Mammary epithelial cell (primary cell): ENCODE measurements around the gene TMEM150A.

Experiments used
- CTCF ChIP-seq, 2 donors: IDR thresholded peaks in 1 of 2; conservative IDR thresholded peaks in 1 of 2; 2 replicates each; pipeline ENCODE4 v1.5.1; 2011 to 2012; ENCODE audit warnings: inconsistent platforms in 2 of 2, low read length in 2 of 2, mild to moderate bottlenecking in 2 of 2, control low read depth in 1 of 2, low read depth in 1 of 2; ENCODE audit not compliant: insufficient read depth in 1 of 2; ENCODE audit errors: extremely low read depth in 1 of 2
- EZH2 ChIP-seq: IDR thresholded peaks from 2 replicates; pipeline ENCODE4 v1.6.1; 2012; ENCODE audit warnings: low read length, inconsistent platforms, borderline replicate concordance

GRCh38 chr2:85601771-85602475 is 575 bp downstream of the TMEM150A start:
- TF ChIP-seq CTCF (conservative IDR thresholded peaks at IDR 0.05 in 1 of 2, IDR thresholded peaks at IDR 0.05 in 1 of 2; ENCODE audit: extremely low read depth in 1 of 2, insufficient read depth in 1 of 2, low read depth in 1 of 2, low read length in 2 of 2) (no peak), EZH2 (no peak)
